ENCODE measurements around the gene C4orf54. TPM values are rescaled to one million over a fixed set of nuclear protein-coding genes. Genes with fewer than 3 reads are reported as not detected.

C4orf54 gene
- total RNA-seq, 1 donor from 2014 or later = not detected

DNA sequence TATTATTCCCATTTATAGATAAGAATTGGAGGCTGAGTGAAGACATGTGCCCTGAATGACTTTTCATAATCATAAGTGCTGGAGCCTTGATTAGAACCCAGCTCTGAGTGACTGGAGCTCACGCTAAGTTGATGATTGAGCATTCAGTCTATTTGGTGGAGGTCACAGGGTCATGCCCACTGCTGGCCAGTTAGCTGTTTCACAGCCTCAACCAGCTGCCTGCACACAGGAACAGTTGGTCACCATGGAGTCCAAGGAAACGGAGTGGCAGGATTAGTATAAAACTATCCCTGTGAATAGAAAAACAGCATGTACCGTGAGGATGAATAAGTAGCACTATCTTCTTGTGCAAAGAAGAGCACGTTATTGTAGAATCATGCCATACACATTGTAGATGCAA, 1.0 kb upstream of the C4orf54 start:
- Histone ChIP-seq H3K27me3 (ENCODE audit: control insufficient read depth, insufficient read depth, low read length) (no peaks in the 10 kb centered on the region), H3K4me3 (ENCODE audit: low read depth, low read length) (no peak overlapping the region), H3K36me3 (ENCODE audit: control insufficient read depth, insufficient read depth, low read length) (no peaks in the 10 kb centered on the region)
- TF ChIP-seq, protein P1, sequence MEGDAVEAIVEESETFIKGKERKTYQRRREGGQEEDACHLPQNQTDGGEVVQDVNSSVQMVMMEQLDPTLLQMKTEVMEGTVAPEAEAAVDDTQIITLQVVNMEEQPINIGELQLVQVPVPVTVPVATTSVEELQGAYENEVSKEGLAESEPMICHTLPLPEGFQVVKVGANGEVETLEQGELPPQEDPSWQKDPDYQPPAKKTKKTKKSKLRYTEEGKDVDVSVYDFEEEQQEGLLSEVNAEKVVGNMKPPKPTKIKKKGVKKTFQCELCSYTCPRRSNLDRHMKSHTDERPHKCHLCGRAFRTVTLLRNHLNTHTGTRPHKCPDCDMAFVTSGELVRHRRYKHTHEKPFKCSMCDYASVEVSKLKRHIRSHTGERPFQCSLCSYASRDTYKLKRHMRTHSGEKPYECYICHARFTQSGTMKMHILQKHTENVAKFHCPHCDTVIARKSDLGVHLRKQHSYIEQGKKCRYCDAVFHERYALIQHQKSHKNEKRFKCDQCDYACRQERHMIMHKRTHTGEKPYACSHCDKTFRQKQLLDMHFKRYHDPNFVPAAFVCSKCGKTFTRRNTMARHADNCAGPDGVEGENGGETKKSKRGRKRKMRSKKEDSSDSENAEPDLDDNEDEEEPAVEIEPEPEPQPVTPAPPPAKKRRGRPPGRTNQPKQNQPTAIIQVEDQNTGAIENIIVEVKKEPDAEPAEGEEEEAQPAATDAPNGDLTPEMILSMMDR (IDR thresholded peaks at IDR 0.05; ENCODE audit: insufficient read depth, low read length, poor library complexity, severe bottlenecking) = no peak
- DNase-seq (ENCODE audit: low read depth) = no peak

DNA sequence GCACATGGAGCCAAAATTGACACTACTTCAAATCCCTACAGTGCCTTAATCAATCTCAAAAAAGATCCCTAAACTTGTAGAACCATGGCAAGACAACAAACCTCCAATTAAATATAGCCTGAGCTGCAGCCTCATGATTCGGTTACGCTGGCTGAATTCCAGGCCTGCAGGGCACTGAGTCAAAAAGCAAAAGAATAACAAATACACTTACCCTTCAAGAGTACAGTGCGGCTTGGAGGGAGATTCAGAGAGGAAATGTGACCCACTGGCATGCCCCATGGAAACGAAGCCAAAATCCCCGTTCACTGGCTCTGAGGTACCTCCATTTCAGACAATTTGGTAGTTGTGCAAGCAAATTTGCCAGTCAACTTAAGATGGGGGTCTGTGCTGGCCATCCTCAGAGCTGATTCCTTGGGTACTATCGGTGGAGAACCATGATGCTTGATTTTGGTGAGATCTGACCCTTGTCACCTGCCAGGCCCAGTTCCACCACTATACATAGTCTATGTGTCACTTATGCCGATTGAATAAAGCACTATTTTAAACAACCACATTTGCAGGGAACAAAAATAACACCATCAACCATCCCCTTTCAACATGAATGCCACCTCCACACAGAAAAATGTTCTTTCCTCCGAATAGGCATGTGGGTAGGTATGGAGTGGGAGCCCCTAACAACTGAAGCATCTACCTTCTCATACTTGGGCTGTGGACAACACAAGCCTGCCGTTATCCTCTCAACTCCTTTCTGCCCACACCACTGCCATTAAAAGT, 2.1 kb downstream of the C4orf54 start:
- Histone ChIP-seq H3K27me3 (ENCODE audit: control insufficient read depth, insufficient read depth, low read length) (peaks cover 2% of the 10 kb centered on the region), H3K36me3 (ENCODE audit: control insufficient read depth, insufficient read depth, low read length) (no peaks in the 10 kb centered on the region), H3K4me3 (ENCODE audit: low read depth, low read length) (no peak overlapping the region)
- TF ChIP-seq, protein P1 (IDR thresholded peaks at IDR 0.05; ENCODE audit: insufficient read depth, low read length, poor library complexity, severe bottlenecking) = no peak
- DNase-seq (ENCODE audit: low read depth) = peak; percentile 39

DNA sequence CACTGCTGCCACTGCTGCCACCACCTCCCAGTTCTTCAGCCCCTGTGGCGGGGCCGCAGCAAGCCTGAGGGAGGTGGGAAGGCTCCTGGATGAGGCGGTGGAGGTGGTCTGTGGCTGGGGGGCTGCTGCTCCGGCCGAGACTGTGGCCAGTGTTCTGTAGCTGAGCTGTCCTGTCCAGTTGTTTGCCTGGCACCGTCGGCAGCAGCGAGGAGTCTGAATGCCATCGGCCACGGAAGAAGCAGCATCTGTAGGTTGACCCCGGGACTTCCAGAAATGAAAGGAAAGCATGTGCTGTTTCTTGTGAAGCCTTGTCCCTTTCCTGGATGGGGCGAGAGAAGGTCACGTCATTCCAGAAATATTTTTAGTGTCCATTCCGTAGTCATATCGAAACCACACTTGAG, 3.3 kb downstream of the C4orf54 start:
- H3K27me3 ChIP-seq (ENCODE audit: control insufficient read depth, insufficient read depth, low read length) = peaks cover 2% of the 10 kb centered on the region

DNA sequence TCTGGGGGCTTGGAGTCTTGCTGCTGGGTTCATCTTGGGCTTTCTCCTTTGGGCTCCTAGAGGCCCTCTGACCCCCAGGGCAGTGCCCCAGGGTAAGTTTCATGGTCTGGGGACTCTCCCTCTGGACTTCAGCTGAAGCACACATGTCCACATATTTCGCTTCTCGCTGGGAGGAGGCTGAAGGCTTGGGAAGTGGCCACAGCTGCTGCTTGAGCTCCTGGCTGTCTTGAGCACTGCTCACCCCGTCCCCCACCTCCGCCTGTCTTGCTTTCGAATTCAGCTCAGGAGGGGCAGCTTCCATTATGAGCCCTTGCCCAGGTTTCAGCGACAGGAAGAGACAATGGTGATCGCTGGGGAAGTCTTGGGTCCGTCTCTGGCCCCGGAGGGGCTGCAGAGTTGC, 3.7 kb downstream of the C4orf54 start:
- no peak overlapping the region for H3K4me3 ChIP-seq (ENCODE audit: low read depth, low read length)
- no peaks in the 10 kb centered on the region for H3K36me3 ChIP-seq (ENCODE audit: control insufficient read depth, insufficient read depth, low read length)
- H3K27me3 ChIP-seq (ENCODE audit: control insufficient read depth, insufficient read depth, low read length) = peaks cover 2% of the 10 kb centered on the region
- TF ChIP-seq, protein P1 (IDR thresholded peaks at IDR 0.05; ENCODE audit: insufficient read depth, low read length, poor library complexity, severe bottlenecking) = no peak
- no peak for DNase-seq (ENCODE audit: low read depth)

More for the DNA sequence above, 3.3 kb downstream of the C4orf54 start:
- Histone ChIP-seq H3K4me3 (ENCODE audit: low read depth, low read length) (no peak overlapping the region), H3K36me3 (ENCODE audit: control insufficient read depth, insufficient read depth, low read length) (no peaks in the 10 kb centered on the region)
- DNase-seq (ENCODE audit: low read depth) = no peak
- TF ChIP-seq, protein P1 (IDR thresholded peaks at IDR 0.05; ENCODE audit: insufficient read depth, low read length, poor library complexity, severe bottlenecking) = no peak

DNA sequence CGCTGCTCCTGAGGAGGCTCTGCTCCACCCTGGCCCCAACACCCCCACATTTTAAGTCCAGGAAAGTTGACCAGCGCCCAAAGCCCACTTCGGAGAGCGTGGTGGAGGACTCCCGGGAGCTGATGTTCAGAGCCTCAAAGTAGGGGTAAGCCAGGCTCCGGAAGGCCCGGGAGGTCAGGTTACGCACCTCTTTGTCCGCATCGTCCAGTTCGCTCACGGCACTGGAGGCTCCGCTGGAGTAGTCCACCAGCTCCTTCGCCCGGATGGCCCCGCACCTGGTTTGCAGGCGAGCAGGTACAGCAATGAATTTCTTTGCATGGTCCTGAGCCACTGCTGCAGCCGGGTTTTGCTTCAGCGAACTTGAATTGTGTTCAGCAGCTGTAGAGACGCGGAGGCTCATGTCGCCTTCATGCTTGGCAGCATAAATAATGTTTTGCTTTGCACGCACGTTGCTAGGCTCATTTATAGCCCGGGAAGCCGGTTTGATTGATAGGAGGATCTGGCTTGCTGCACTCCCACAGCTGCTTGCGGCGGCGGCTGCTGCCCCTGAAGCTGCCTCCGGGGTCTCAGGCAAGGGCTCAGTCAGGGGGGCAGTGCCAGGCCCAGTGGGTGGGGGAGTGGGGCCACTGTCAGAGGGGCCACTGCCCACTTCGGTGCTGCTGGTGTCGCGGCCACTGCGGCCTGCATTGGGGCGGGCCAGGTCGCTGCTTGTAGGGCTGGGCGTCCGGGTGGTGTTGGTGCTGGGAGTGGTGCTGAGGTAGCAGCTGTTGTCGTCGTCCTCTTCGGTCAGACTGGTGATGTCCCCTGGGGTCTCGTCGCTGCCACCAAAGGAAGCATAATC, 4.8 kb downstream of the C4orf54 start:
- TF ChIP-seq, protein P1 (IDR thresholded peaks at IDR 0.05; ENCODE audit: insufficient read depth, low read length, poor library complexity, severe bottlenecking) = no peak
- DNase-seq (ENCODE audit: low read depth) = no peak
- no peaks in the 10 kb centered on the region for H3K36me3 ChIP-seq (ENCODE audit: control insufficient read depth, insufficient read depth, low read length)
- H3K4me3 ChIP-seq (ENCODE audit: low read depth, low read length) = no peak overlapping the region
- H3K27me3 ChIP-seq (ENCODE audit: control insufficient read depth, insufficient read depth, low read length) = peaks cover 2% of the 10 kb centered on the region

All from kidney epithelial cell (primary cell).